ENCODE results near the gene CXCL6.

The CXCL6 gene

GRCh38 chr4:73836373-73837279 lies at the start of gene CXCL6:
Gene CXCL6 (plus strand): TSS chr4:73836678. CDS start chr4:73836751, 73 bp downstream.
- no peak for DNase-seq

GRCh38 chr4:73788411-73788810 lies 48.1 kb upstream of the CXCL6 start:
- no peak for DNase-seq

- DNase-seq: no peak
Measured at GRCh38 chr4:73798842-73799241, 37.6 kb upstream of the CXCL6 start.

DNA sequence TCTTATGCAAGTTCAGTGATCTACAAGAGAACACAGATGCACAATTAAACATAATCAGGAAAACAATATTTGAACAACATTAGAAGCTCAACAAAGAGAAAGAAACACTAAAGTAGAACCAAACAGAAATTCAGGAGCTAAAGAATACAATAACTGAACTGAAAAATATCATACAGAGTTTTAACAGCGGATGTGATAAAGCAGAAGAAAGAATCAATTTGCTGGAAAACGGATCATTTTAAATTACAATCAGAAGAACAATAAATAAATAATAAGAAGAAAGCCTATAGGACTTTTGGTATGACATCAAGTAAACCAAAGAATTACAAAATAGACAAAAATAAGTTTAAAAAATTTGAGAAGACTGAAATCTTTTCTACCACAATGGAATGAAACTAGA lies 36.3 kb upstream of the CXCL6 start:
- no peak for DNase-seq

- DNase-seq: no peak
Measured at GRCh38 chr4:73801692-73802091, 34.8 kb upstream of the CXCL6 start.

DNA sequence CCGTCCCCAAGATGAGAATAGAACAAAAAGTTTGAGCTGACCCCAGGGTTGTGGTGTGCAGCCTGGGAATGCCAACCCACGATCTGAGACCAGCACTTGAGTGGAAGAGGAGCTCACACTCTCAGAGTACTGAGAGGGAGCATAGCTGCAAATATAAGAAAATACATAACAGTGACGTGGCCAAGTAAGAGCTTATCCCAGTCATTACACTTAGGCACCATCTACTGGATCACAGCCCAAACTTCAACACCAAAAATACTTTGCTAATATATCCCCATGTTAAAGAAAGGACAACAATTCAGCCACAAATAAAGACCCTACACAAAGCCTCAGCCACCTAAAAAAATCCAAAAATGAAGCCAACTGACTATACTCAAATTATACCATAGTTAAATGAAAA lies 33.3 kb upstream of the CXCL6 start:
- DNase-seq: no peak

DNA sequence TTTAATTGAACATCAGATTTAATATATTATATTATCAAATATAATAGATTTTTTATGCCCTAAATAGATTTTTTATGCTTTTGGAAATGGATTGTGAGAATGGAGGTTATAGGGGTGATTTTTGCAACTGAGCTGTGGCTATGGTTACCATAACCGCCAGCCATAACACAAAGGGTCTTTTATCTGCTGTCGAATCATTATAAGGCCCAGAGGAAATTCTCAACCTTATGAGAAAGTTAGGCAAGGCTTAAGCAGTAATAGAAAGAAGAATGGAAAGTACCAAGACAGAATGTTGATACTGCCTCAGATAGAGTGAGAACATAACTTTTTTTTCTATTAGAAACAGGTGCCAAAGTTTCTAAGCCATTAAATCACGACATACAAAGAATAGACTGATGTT lies 26.3 kb upstream of the CXCL6 start:
- no peak for DNase-seq

GRCh38 chr4:73811841-73812240 lies 24.6 kb upstream of the CXCL6 start:
- DNase-seq: no peak

GRCh38 chr4:73814679-73815078 lies 21.8 kb upstream of the CXCL6 start:
- no peak for DNase-seq

- DNase-seq: peak; percentile 27
Measured at GRCh38 chr4:73815145-73815544, 21.3 kb upstream of the CXCL6 start.

- DNase-seq: no peak
Measured at GRCh38 chr4:73816814-73817213, 19.7 kb upstream of the CXCL6 start.

DNA sequence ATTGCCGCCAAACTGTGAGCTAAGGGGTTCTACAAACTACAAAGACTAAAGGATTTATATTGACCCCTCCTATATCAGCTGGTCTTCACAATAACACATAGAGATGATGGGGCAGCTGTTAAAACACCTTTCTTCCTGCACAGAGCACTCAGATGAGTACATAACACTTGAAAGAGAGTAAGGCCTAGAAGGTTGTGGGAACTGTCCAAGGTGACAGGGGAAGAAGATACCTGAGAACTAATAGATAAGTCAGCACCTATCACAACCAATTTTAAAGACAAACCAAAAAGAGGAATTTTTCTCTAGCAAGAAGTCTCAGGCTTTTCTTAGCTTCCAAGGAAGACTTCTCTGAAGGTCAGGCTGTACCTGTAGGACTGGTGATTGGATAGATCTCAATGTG lies 19.1 kb upstream of the CXCL6 start:
- DNase-seq: no peak

- no peak for DNase-seq
Measured at GRCh38 chr4:73821325-73821724, 15.2 kb upstream of the CXCL6 start.

- no peak for DNase-seq
Measured at GRCh38 chr4:73822389-73822788, 14.1 kb upstream of the CXCL6 start.

DNA sequence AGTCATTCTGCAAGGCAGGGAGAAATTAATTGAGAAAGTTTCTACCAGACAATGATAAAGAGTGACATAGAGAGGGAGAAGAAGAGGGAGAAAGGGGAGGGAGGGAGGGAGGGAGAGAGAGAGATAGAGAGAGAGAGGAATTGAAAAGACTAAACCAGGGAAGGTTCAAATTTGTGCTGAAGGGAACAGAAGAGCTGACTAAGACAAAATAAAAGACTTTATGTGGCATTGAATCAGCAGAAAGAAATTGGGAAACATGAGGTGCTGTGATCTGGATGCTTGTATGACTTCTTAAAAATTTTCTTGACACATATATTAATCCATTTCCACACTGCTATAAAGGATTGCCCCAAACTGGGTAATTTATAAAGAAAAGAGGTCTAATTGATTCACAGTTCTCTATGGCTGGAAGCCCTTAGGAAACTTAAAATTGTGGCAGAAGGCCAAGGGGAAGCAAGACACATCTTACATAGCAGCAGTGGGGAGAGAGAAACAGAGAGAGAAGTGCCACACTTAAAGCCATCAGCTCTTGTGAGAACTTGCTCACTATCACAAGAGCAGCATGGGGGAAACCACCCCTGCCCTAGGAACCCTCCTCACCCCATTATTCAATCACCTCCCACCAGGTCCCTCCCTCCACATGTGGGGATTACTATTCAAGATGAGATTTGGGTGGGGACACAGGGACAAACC lies 13.5 kb upstream of the CXCL6 start:
- DNase-seq: no peak

- no peak for DNase-seq
Measured at GRCh38 chr4:73823760-73824159, 12.7 kb upstream of the CXCL6 start.

DNA sequence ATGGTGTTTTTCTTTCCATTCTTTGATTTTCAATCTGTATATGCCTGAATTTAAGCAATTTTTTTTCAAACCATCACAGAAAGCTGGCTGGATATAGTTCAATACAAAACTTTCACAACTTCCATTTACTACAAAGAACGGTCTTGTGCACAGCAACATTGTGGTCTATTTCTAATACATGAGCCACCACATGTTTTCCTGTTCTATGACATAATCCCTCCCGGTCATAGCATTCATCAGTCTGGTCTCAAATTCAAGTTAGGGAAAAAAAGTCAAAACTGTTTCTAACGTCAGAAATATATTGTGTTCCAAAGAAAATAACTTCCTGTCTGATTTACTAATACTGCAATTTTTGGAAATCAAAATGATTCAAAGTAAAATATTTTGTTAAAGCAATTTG lies 7.5 kb upstream of the CXCL6 start:
- no peak for DNase-seq

GRCh38 chr4:73831569-73831968 lies 4.9 kb upstream of the CXCL6 start:
- no peak for DNase-seq

- no peak for DNase-seq
Measured at GRCh38 chr4:73832651-73833237, 3.7 kb upstream of the CXCL6 start.

- no peak for DNase-seq
Measured at GRCh38 chr4:73839071-73839470, 2.6 kb downstream of the CXCL6 start.

DNA sequence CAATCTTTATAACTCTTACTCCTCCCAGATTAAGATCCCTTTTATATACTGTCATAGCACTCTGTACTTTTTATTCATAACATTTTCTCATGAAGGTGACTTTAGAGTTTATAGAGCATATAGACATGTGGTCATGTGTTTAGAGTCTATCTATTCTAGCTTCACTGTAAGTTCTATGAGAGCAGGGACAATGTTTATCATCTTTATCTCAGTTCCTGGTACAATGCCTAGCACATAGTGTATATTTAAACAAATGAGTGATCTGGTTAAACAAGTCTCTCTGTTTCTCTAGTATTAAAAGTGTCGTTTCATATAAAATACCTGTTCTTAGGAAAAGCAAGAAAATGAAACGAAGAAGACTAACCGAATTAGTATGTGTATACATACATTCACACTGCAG lies 3.2 kb downstream of the CXCL6 start:
- no peak for DNase-seq

- DNase-seq: no peak
Measured at GRCh38 chr4:73841243-73841925, 4.9 kb downstream of the CXCL6 start.

- DNase-seq: no peak
Measured at GRCh38 chr4:73842696-73843095, 6.2 kb downstream of the CXCL6 start.
